Muscle of arm (tissue), 12 donors: Measurements from ENCODE around the gene NUDT9. TPM values are rescaled to one million over a fixed set of nuclear protein-coding genes. Genes with fewer than 3 reads are reported as not detected.
"Not testable (repeated sequence)": the region's sequence is repeated elsewhere in the genome, so short reads cannot be mapped to it uniquely, and the experiment has no call there.

ENCODE experiments used
- DNase-seq: peaks from one replicate; pipeline ENCODE4 v3.0.0-alpha.2; 2013
- polyA plus RNA-seq, 12 donors: library from polyadenylated mRNA; unstranded; fragments of 120-200 nt; gene quantifications; one replicate each; pipeline ENCODE4 v1.2.1, GENCODE V29; 2013; ENCODE audit not compliant: insufficient read length in 12 of 12

NUDT9 gene
- polyA plus RNA-seq, 12 donors = 26.5 to 52.3 (median 31.7) TPM; not detected in 1

- DNase-seq = no peak
Observed at GRCh38 chr4:87451537-87451936, 29.2 kb downstream of the NUDT9 start.

- no peak for DNase-seq
Observed at GRCh38 chr4:87458913-87459312, 36.5 kb downstream of the NUDT9 start.

- DNase-seq = no peak
Observed at GRCh38 chr4:87461281-87461700, 38.9 kb downstream of the NUDT9 start.

GRCh38 chr4:87462102-87462501 is 39.7 kb downstream of the NUDT9 start:
- DNase-seq = no peak

GRCh38 chr4:87465739-87466366 is 43.5 kb downstream of the NUDT9 start:
- DNase-seq = peak; percentile 31

- no peak for DNase-seq
Observed at GRCh38 chr4:87469390-87469789, 47.0 kb downstream of the NUDT9 start.

GRCh38 chr4:87476934-87477333 is 54.6 kb downstream of the NUDT9 start:
- DNase-seq = no peak

- no peak for DNase-seq
Observed at GRCh38 chr4:87478732-87479250, 56.4 kb downstream of the NUDT9 start.

GRCh38 chr4:87481377-87481776 is 59.0 kb downstream of the NUDT9 start:
- no peak for DNase-seq

GRCh38 chr4:87483247-87483646 is 60.9 kb downstream of the NUDT9 start:
- DNase-seq = not testable (repeated sequence)

GRCh38 chr4:87488666-87489065 is 66.3 kb downstream of the NUDT9 start:
- DNase-seq = not testable (repeated sequence)

- DNase-seq = no peak
Observed at GRCh38 chr4:87489678-87490077, 67.3 kb downstream of the NUDT9 start.

GRCh38 chr4:87490664-87491369 is 68.4 kb downstream of the NUDT9 start:
- DNase-seq = no peak

GRCh38 chr4:87491436-87491835 is 69.1 kb downstream of the NUDT9 start:
- DNase-seq = no peak

- DNase-seq = not testable (repeated sequence)
Observed at GRCh38 chr4:87491851-87492250, 69.5 kb downstream of the NUDT9 start.

- DNase-seq = no peak
Observed at GRCh38 chr4:87493115-87493514, 70.7 kb downstream of the NUDT9 start.

GRCh38 chr4:87497159-87497558 is 74.8 kb downstream of the NUDT9 start:
- no peak for DNase-seq

GRCh38 chr4:87497578-87497977 is 75.2 kb downstream of the NUDT9 start:
- DNase-seq = no peak

- DNase-seq = peak; percentile 70
Observed at GRCh38 chr4:87498446-87498900, 76.1 kb downstream of the NUDT9 start.

- DNase-seq = no peak
Observed at GRCh38 chr4:87499403-87500091, 77.2 kb downstream of the NUDT9 start.

GRCh38 chr4:87500092-87500462 is 77.7 kb downstream of the NUDT9 start:
- DNase-seq = no peak

- no peak for DNase-seq
Observed at GRCh38 chr4:87502580-87503238, 80.3 kb downstream of the NUDT9 start.
